ENCODE measurements around the gene IL7R. TPM values are rescaled to one million over a fixed set of nuclear protein-coding genes. Genes with fewer than 3 reads are reported as not detected.

The IL7R gene, protein sequence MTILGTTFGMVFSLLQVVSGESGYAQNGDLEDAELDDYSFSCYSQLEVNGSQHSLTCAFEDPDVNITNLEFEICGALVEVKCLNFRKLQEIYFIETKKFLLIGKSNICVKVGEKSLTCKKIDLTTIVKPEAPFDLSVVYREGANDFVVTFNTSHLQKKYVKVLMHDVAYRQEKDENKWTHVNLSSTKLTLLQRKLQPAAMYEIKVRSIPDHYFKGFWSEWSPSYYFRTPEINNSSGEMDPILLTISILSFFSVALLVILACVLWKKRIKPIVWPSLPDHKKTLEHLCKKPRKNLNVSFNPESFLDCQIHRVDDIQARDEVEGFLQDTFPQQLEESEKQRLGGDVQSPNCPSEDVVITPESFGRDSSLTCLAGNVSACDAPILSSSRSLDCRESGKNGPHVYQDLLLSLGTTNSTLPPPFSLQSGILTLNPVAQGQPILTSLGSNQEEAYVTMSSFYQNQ
- 1 to 10 TPM; 2.8 to 6.3 (median 5.7) TPM for total RNA-seq

- no peaks in the 10 kb centered on the region for H3K27me3 ChIP-seq
- H3K36me3 ChIP-seq = no peaks in the 10 kb centered on the region
- no peak for TF ChIP-seq POLR2A (IDR thresholded peaks at IDR 0.05)
- TF ChIP-seq, protein P1, sequence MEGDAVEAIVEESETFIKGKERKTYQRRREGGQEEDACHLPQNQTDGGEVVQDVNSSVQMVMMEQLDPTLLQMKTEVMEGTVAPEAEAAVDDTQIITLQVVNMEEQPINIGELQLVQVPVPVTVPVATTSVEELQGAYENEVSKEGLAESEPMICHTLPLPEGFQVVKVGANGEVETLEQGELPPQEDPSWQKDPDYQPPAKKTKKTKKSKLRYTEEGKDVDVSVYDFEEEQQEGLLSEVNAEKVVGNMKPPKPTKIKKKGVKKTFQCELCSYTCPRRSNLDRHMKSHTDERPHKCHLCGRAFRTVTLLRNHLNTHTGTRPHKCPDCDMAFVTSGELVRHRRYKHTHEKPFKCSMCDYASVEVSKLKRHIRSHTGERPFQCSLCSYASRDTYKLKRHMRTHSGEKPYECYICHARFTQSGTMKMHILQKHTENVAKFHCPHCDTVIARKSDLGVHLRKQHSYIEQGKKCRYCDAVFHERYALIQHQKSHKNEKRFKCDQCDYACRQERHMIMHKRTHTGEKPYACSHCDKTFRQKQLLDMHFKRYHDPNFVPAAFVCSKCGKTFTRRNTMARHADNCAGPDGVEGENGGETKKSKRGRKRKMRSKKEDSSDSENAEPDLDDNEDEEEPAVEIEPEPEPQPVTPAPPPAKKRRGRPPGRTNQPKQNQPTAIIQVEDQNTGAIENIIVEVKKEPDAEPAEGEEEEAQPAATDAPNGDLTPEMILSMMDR (IDR thresholded peaks at IDR 0.05) = no peak
- TF ChIP-seq EP300 (IDR thresholded peaks at IDR 0.05) = no peak
- 50 to 57% methylated on average over 1 of the region's 1 CpG for WGBS, 2 donors
- DNase-seq (ENCODE audit: low spot score in 2 of 2) = no peak
- H3K4me3 ChIP-seq = peak within 1 kb of the TSS in 1 of 4 donors; percentile 10
- H3K4me1 ChIP-seq = peaks cover 0 to 20% (median 8%) of the 10 kb centered on the region in 4 donors
- no peaks in the 10 kb centered on the region for H3K9me3 ChIP-seq
- H3K27ac ChIP-seq = peak within 1 kb of the TSS in 2 of 4 donors; percentile 45 to 47
Measured at GRCh38 chr5:35856765-35857351, at the start of gene IL7R. Gene IL7R (plus strand): TSS chr5:35856891. CDS start chr5:35856978, 87 bp downstream.

DNA sequence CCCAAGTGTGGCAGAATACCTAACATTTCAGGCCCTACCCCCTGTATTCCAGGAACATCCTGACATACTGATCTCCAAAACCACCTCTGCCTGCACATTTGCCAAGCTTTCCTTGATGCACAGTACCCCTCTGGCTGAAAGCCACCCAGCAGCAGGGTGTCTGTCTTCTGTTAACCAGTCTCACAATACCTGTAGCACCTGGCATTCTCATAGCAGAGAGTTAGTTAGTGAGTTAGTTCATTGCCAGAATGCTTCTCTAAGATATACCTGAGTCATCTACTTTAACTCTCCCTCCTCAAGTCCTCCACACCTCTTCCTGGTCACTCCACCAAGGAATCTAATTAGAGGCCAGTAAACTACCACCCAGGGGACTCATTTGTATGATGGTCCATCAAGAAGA is 46.1 kb upstream of the IL7R start:
- Histone ChIP-seq H3K27me3 (no peaks in the 10 kb centered on the region), H3K4me3 (no peak overlapping the region), H3K9me3 (no peaks in the 10 kb centered on the region), H3K36me3 (peaks cover 0 to 8% (median 0%) of the 10 kb centered on the region in 3 donors), H3K27ac (peak overlapping the region in 1 of 4 donors; percentile 12), H3K4me1 (no peaks in the 10 kb centered on the region)
- no peak for TF ChIP-seq POLR2A (IDR thresholded peaks at IDR 0.05)
- TF ChIP-seq, protein P1 (IDR thresholded peaks at IDR 0.05) = no peak
- TF ChIP-seq EP300 (IDR thresholded peaks at IDR 0.05) = no peak
- no peak for DNase-seq (ENCODE audit: low spot score in 2 of 2)

GRCh38 chr5:35811108-35811741 is 45.5 kb upstream of the IL7R start:
- H3K4me3 ChIP-seq = no peak overlapping the region
- no peaks in the 10 kb centered on the region for H3K27me3 ChIP-seq
- no peaks in the 10 kb centered on the region for H3K4me1 ChIP-seq
- H3K9me3 ChIP-seq = no peaks in the 10 kb centered on the region
- 81 to 91% methylated on average over 3 of the region's 3 CpGs for WGBS, 2 donors
- TF ChIP-seq, protein P1 (IDR thresholded peaks at IDR 0.05) = no peak
- TF ChIP-seq POLR2A (IDR thresholded peaks at IDR 0.05) (no peak), EP300 (IDR thresholded peaks at IDR 0.05) (no peak)
- H3K36me3 ChIP-seq = peaks cover 0 to 8% (median 0%) of the 10 kb centered on the region in 3 donors
- DNase-seq (ENCODE audit: low spot score in 2 of 2) = no peak
- H3K27ac ChIP-seq = peak overlapping the region in 1 of 4 donors; percentile 12

DNA sequence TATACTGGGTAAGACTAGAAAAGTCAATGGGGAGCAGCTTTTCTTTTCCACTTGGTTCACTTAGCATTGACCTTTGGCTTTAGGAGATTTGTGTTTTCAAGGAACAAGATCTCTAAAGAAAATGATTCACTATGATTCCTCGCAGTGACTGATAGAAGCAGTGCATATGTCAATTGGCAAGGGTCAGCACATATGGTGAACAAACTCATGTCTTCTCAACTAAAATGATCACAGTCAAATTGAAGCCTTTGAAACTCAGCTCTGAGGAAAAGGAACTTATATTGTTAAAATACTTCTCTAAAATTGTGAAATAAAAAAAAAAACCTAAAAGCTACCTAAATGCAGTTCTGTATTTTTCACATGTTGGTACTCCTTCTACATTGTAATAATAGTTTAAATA is 43.2 kb upstream of the IL7R start:
- Histone ChIP-seq H3K36me3 (no peaks in the 10 kb centered on the region), H3K4me1 (no peaks in the 10 kb centered on the region), H3K9me3 (no peaks in the 10 kb centered on the region), H3K27ac (no peak overlapping the region), H3K4me3 (no peak overlapping the region), H3K27me3 (no peaks in the 10 kb centered on the region)
- no peak for DNase-seq (ENCODE audit: low spot score in 2 of 2)
- TF ChIP-seq POLR2A (IDR thresholded peaks at IDR 0.05) (no peak), EP300 (IDR thresholded peaks at IDR 0.05) (no peak)
- TF ChIP-seq, protein P1 (IDR thresholded peaks at IDR 0.05) = no peak
- 37 to 38% methylated on average over 1 of the region's 1 CpG for WGBS, 2 donors
